Measurements from ENCODE around the gene MYPOP. TPM values are rescaled to one million over a fixed set of nuclear protein-coding genes. Genes with fewer than 3 reads are reported as not detected.
"Not testable (repeated sequence)": the region's sequence is repeated elsewhere in the genome, so short reads cannot be mapped to it uniquely, and the experiment has no call there.

MYPOP gene
- total RNA-seq, 1 experiment from 2014 or later, result 5.5 TPM

- no TSS peak for BruUV-seq (replicated peaks)
- DNase-seq (ENCODE audit: unreplicated experiment), result no peak
- Mint-ChIP-seq H3K27ac (ENCODE audit: low read depth, unreplicated experiment) (no peak overlapping the region), H3K4me1 (ENCODE audit: insufficient read depth, unreplicated experiment) (no peaks in the 10 kb centered on the region), H3K27me3 (ENCODE audit: insufficient read depth, unreplicated experiment) (peaks cover 46% of the 10 kb centered on the region), H3K4me3 (ENCODE audit: unreplicated experiment) (no peak overlapping the region), H3K9me3 (ENCODE audit: unreplicated experiment) (no peaks in the 10 kb centered on the region), H3K36me3 (ENCODE audit: insufficient read depth, unreplicated experiment) (no peaks in the 10 kb centered on the region)
- intact Hi-C loops (cut with micrococcal nuclease), result no loop called here
- CTCF ChIA-PET, result no interaction called here
- TF ChIP-seq, protein P1, sequence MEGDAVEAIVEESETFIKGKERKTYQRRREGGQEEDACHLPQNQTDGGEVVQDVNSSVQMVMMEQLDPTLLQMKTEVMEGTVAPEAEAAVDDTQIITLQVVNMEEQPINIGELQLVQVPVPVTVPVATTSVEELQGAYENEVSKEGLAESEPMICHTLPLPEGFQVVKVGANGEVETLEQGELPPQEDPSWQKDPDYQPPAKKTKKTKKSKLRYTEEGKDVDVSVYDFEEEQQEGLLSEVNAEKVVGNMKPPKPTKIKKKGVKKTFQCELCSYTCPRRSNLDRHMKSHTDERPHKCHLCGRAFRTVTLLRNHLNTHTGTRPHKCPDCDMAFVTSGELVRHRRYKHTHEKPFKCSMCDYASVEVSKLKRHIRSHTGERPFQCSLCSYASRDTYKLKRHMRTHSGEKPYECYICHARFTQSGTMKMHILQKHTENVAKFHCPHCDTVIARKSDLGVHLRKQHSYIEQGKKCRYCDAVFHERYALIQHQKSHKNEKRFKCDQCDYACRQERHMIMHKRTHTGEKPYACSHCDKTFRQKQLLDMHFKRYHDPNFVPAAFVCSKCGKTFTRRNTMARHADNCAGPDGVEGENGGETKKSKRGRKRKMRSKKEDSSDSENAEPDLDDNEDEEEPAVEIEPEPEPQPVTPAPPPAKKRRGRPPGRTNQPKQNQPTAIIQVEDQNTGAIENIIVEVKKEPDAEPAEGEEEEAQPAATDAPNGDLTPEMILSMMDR (IDR thresholded peaks at IDR 0.05; ENCODE audit: unreplicated experiment), result no peak
- POLR2A ChIA-PET, result no interaction called here
Observed at GRCh38 chr19:45874620-45874966, 27.8 kb downstream of the MYPOP start.

GRCh38 chr19:45873219-45873772, 29.1 kb downstream of the MYPOP start:
- Mint-ChIP-seq H3K27me3 (ENCODE audit: insufficient read depth, unreplicated experiment) (peaks cover 37% of the 10 kb centered on the region), H3K4me3 (ENCODE audit: unreplicated experiment) (no peak overlapping the region), H3K27ac (ENCODE audit: low read depth, unreplicated experiment) (no peak overlapping the region), H3K9me3 (ENCODE audit: unreplicated experiment) (no peaks in the 10 kb centered on the region), H3K36me3 (ENCODE audit: insufficient read depth, unreplicated experiment) (no peaks in the 10 kb centered on the region), H3K4me1 (ENCODE audit: insufficient read depth, unreplicated experiment) (no peaks in the 10 kb centered on the region)
- POLR2A ChIA-PET, result no interaction called here
- BruUV-seq (replicated peaks), result no TSS peak
- no peak for DNase-seq (ENCODE audit: unreplicated experiment)
- TF ChIP-seq, protein P1 (IDR thresholded peaks at IDR 0.05; ENCODE audit: unreplicated experiment), result no peak
- intact Hi-C loops (cut with micrococcal nuclease), result no loop called here
- CTCF ChIA-PET, result interaction anchor here (0.6 kb wide), 1 partner anchor 27 kb away, joined by 4 read pairs; no protein-coding TSS in a partner anchor

DNA sequence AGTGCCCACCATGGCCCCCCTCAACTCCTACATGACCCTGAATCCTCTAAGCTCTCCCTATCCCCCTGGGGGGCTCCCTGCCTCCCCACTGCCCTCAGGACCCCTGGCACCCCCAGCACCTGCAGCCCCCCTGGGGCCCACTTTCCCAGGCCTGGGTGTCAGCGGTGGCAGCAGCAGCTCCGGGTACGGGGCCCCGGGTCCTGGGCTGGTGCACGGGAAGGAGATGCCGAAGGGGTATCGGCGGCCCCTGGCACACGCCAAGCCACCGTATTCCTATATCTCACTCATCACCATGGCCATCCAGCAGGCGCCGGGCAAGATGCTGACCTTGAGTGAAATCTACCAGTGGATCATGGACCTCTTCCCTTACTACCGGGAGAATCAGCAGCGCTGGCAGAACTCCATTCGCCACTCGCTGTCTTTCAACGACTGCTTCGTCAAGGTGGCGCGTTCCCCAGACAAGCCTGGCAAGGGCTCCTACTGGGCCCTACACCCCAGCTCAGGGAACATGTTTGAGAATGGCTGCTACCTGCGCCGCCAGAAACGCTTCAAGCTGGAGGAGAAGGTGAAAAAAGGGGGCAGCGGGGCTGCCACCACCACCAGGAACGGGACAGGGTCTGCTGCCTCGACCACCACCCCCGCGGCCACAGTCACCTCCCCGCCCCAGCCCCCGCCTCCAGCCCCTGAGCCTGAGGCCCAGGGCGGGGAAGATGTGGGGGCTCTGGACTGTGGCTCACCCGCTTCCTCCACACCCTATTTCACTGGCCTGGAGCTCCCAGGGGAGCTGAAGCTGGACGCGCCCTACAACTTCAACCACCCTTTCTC, 30.1 kb downstream of the MYPOP start:
- intact Hi-C loops (cut with micrococcal nuclease), result no loop called here
- Mint-ChIP-seq H3K27ac (ENCODE audit: low read depth, unreplicated experiment) (no peak overlapping the region), H3K36me3 (ENCODE audit: insufficient read depth, unreplicated experiment) (no peaks in the 10 kb centered on the region), H3K4me1 (ENCODE audit: insufficient read depth, unreplicated experiment) (no peaks in the 10 kb centered on the region), H3K9me3 (ENCODE audit: unreplicated experiment) (no peaks in the 10 kb centered on the region), H3K27me3 (ENCODE audit: insufficient read depth, unreplicated experiment) (peaks cover 39% of the 10 kb centered on the region), H3K4me3 (ENCODE audit: unreplicated experiment) (no peak overlapping the region)
- POLR2A ChIA-PET, result interaction anchor here (0.6 kb wide), 1 partner anchor 144 kb away, joined by 3 read pairs; no protein-coding TSS in a partner anchor
- CTCF ChIA-PET, result interaction anchor here (0.5 kb wide), 1 partner anchor 205 kb away, joined by 5 read pairs; no protein-coding TSS in a partner anchor
- DNase-seq (ENCODE audit: unreplicated experiment), result no peak
- no TSS peak for BruUV-seq (replicated peaks)
- TF ChIP-seq, protein P1 (IDR thresholded peaks at IDR 0.05; ENCODE audit: unreplicated experiment), result no peak

- no peak for DNase-seq (ENCODE audit: unreplicated experiment)
- no TSS peak for BruUV-seq (replicated peaks)
- ChIA-PET POLR2A (interaction anchor here (0.9 kb wide), 1 partner anchor 31 kb away, joined by 3 read pairs; the partner anchor contains the start of gene MYPOP), CTCF (no interaction called here)
- H3K4me3 Mint-ChIP-seq (ENCODE audit: unreplicated experiment), result no peak overlapping the region
- no peaks in the 10 kb centered on the region for H3K9me3 Mint-ChIP-seq (ENCODE audit: unreplicated experiment)
- H3K27ac Mint-ChIP-seq (ENCODE audit: low read depth, unreplicated experiment), result no peak overlapping the region
- H3K4me1 Mint-ChIP-seq (ENCODE audit: insufficient read depth, unreplicated experiment), result no peaks in the 10 kb centered on the region
- H3K27me3 Mint-ChIP-seq (ENCODE audit: insufficient read depth, unreplicated experiment), result peaks cover 44% of the 10 kb centered on the region
- intact Hi-C loops (cut with micrococcal nuclease), result no loop called here
- TF ChIP-seq, protein P1 (IDR thresholded peaks at IDR 0.05; ENCODE audit: unreplicated experiment), result no peak
- no peaks in the 10 kb centered on the region for H3K36me3 Mint-ChIP-seq (ENCODE audit: insufficient read depth, unreplicated experiment)
Observed at GRCh38 chr19:45870798-45871197, 31.6 kb downstream of the MYPOP start.

GRCh38 chr19:45867241-45867640, 35.2 kb downstream of the MYPOP start:
- BruUV-seq (replicated peaks); DNase-seq (ENCODE audit: unreplicated experiment); H3K27ac Mint-ChIP-seq (ENCODE audit: low read depth, unreplicated experiment); H3K4me3 Mint-ChIP-seq (ENCODE audit: unreplicated experiment); H3K9me3 Mint-ChIP-seq (ENCODE audit: unreplicated experiment); POLR2A ChIA-PET; intact Hi-C loops (cut with micrococcal nuclease); H3K36me3 Mint-ChIP-seq (ENCODE audit: insufficient read depth, unreplicated experiment); H3K4me1 Mint-ChIP-seq (ENCODE audit: insufficient read depth, unreplicated experiment): not testable (repeated sequence)
- H3K27me3 Mint-ChIP-seq (ENCODE audit: insufficient read depth, unreplicated experiment), result peaks cover 51% of the 10 kb centered on the region
- CTCF ChIA-PET, result interaction anchor here (0.6 kb wide), 1 partner anchor 225 kb away, joined by 3 read pairs; no protein-coding TSS in a partner anchor
